OCI-LY1 (cell line): ENCODE data around the gene LLGL2.

Experiments used
- H2AFZ ChIP-seq: fragments of 200-600 bp; sonication (generic), shearing (Covaris generic); 2 replicates; pipeline ENCODE4 v1.6.0; 2014; ENCODE audit warnings: antibody characterized with exemption, mild to moderate bottlenecking, low read length
- H3F3A ChIP-seq: fragments of 200-600 bp; sonication (generic), shearing (Covaris generic); 2 replicates; pipeline ENCODE4 v1.6.0; 2014; ENCODE audit warnings: mild to moderate bottlenecking, antibody characterized with exemption, low read length, moderate library complexity; ENCODE audit not compliant: insufficient read depth
- H3K27ac ChIP-seq: fragments of 200-600 bp; sonication (generic); 2 replicates; pipeline ENCODE4 v1.5.1; 2014; ENCODE audit warnings: low read length, mixed run types, mild to moderate bottlenecking, low read depth; ENCODE audit not compliant: poor library complexity, severe bottlenecking
- H3K27me3 ChIP-seq: fragments of 200-600 bp; sonication (generic); 2 replicates; pipeline ENCODE4 v1.6.0; 2014; ENCODE audit warnings: antibody characterized with exemption, mild to moderate bottlenecking, low read length, moderate library complexity; ENCODE audit not compliant: insufficient read depth
- H3K36me3 ChIP-seq: fragments of 200-600 bp; sonication (generic); 2 replicates; pipeline ENCODE4 v1.6.1; 2014; ENCODE audit warnings: mild to moderate bottlenecking, antibody characterized with exemption, low read length, moderate library complexity, mixed read lengths; ENCODE audit not compliant: insufficient read depth
- H3K4me1 ChIP-seq: fragments of 200-600 bp; sonication (generic); 2 replicates; pipeline ENCODE4 v1.5.1; 2014; ENCODE audit warnings: mild to moderate bottlenecking, low read length, moderate library complexity; ENCODE audit not compliant: insufficient read depth, severe bottlenecking
- H3K4me2 ChIP-seq: fragments of 200-600 bp; sonication (generic), shearing (Covaris generic); 2 replicates; pipeline ENCODE4 v1.6.1; 2014; ENCODE audit warnings: low read length
- H3K4me3 ChIP-seq: fragments of 200-600 bp; sonication (generic); 2 replicates; pipeline ENCODE4 v1.5.1; 2014; ENCODE audit warnings: low read length, low read depth, mild to moderate bottlenecking, mixed read lengths; ENCODE audit not compliant: poor library complexity, severe bottlenecking
- H3K79me2 ChIP-seq: fragments of 200-600 bp; shearing (Covaris generic); 2 replicates; pipeline ENCODE4 v1.6.1; 2016; ENCODE audit warnings: mixed run types, low read length, mixed read lengths; ENCODE audit not compliant: insufficient read depth
- H3K9ac ChIP-seq: fragments of 200-600 bp; sonication (generic), shearing (Covaris generic); 2 replicates; pipeline ENCODE4 v1.6.1; 2014; ENCODE audit warnings: mild to moderate bottlenecking, low read length, mixed read lengths
- H3K9me2 ChIP-seq: fragments of 200-600 bp; sonication (generic), shearing (Covaris generic); 2 replicates; pipeline ENCODE4 v1.6.1; 2014; ENCODE audit warnings: low read depth, mild to moderate bottlenecking, low read length, mixed read lengths
- H3K9me3 ChIP-seq: fragments of 200-600 bp; shearing (Covaris generic); 2 replicates; pipeline ENCODE4 v1.6.1; 2014; ENCODE audit warnings: low read length, mixed read lengths
- H4K20me1 ChIP-seq: fragments of 200-600 bp; sonication (generic), shearing (Covaris generic); 2 replicates; pipeline ENCODE4 v1.6.0; 2016; ENCODE audit warnings: mild to moderate bottlenecking, low read length; ENCODE audit not compliant: insufficient read depth
- CTCF ChIP-seq: fragments of 200-600 bp; sonication (generic), shearing (Covaris generic); IDR thresholded peaks from 2 replicates; pipeline ENCODE4 v1.5.1; 2017; ENCODE audit warnings: mild to moderate bottlenecking, antibody characterized with exemption, low read length, moderate library complexity, mixed read lengths
- EZH2 ChIP-seq: fragments of 200-600 bp; sonication (generic), shearing (Covaris generic); IDR thresholded peaks from 2 replicates; pipeline ENCODE4 v1.8.0; 2017; ENCODE audit warnings: borderline replicate concordance, mixed run types, mild to moderate bottlenecking, antibody characterized with exemption, low read length, moderate library complexity, mixed read lengths

LLGL2 gene

GRCh38 chr17:75508931-75509361 is 16.6 kb upstream of the LLGL2 start:
- TF ChIP-seq EZH2, result no peak
- TF ChIP-seq CTCF, result no peak
- Histone ChIP-seq H3K9ac (no peak overlapping the region), H3K4me2 (no peak overlapping the region), H3K4me3 (no peak overlapping the region), H3F3A (no peaks in the 10 kb centered on the region), H3K36me3 (no peaks in the 10 kb centered on the region), H3K79me2 (no peaks in the 10 kb centered on the region), H3K4me1 (no peaks in the 10 kb centered on the region), H2AFZ (no peak overlapping the region), H3K27ac (no peak overlapping the region), H3K9me3 (no peaks in the 10 kb centered on the region), H3K27me3 (peaks cover 11% of the 10 kb centered on the region), H4K20me1 (no peaks in the 10 kb centered on the region), H3K9me2 (no peaks in the 10 kb centered on the region)

GRCh38 chr17:75509528-75510258 is 15.8 kb upstream of the LLGL2 start:
- Histone ChIP-seq H3K79me2 (no peaks in the 10 kb centered on the region), H3K9me2 (no peaks in the 10 kb centered on the region), H3K9me3 (no peaks in the 10 kb centered on the region), H3K4me3 (no peak overlapping the region), H3K9ac (no peak overlapping the region), H4K20me1 (no peaks in the 10 kb centered on the region), H3K27ac (no peak overlapping the region), H3K4me2 (no peak overlapping the region), H2AFZ (no peak overlapping the region), H3F3A (no peaks in the 10 kb centered on the region), H3K27me3 (peaks cover 8% of the 10 kb centered on the region), H3K36me3 (no peaks in the 10 kb centered on the region), H3K4me1 (no peaks in the 10 kb centered on the region)
- TF ChIP-seq EZH2 (no peak), CTCF (no peak)

GRCh38 chr17:75511270-75511609 is 14.3 kb upstream of the LLGL2 start:
- no peaks in the 10 kb centered on the region for H3K9me2 ChIP-seq
- H3K27me3 ChIP-seq, result peaks cover 6% of the 10 kb centered on the region; the same call in 1 of the 2 replicates
- no peaks in the 10 kb centered on the region for H3K36me3 ChIP-seq
- no peaks in the 10 kb centered on the region for H3F3A ChIP-seq
- no peaks in the 10 kb centered on the region for H3K79me2 ChIP-seq
- peaks cover 4% of the 10 kb centered on the region for H3K4me1 ChIP-seq
- no peak overlapping the region for H3K4me2 ChIP-seq
- H3K9ac ChIP-seq, result no peak overlapping the region
- H3K4me3 ChIP-seq, result no peak overlapping the region
- no peak overlapping the region for H3K27ac ChIP-seq
- H4K20me1 ChIP-seq, result no peaks in the 10 kb centered on the region
- H2AFZ ChIP-seq, result no peak overlapping the region
- TF ChIP-seq CTCF (no peak), EZH2 (no peak)
- H3K9me3 ChIP-seq, result no peaks in the 10 kb centered on the region
